HG03575 (cell line): ENCODE data around the gene CLDND1.
A peak's percentile ranks its signal among the peaks of the same experiment; 100 is the strongest.

Source experiments
- ATAC-seq: cut with Tn5 transposase; IDR thresholded peaks from one replicate; pipeline ENCODE4 v1.9.1; 2021; ENCODE audit not compliant: unreplicated experiment, insufficient number of reproducible peaks, low FRiP score; ENCODE audit errors: extremely low read depth

The CLDND1 gene

DNA sequence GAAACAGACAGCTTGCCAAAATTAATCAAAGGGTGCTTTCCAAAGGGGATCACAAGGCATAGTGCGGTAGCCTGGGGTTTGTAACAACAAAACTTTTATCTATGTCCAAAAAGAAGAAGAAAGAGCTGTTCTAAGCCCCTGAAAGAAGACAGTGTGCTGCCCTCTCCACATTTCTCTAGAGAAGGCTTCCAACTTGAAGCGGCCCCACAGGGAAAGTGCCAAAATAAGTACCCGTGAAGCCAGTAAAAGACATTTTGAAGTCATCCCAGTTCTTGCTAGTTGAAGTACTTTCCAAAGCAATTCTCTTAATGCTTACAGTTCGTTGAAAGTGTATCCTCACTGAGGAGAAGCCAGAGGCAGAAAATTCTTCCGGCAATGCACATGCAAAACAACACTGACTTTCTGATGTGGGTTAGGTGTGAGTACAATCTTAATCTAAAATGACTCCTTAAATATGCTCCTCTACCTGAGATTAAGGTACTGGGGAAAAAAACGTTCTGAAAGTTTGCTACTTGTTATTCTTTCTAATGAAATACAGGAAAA is 30.4 kb upstream of the CLDND1 start:
- ATAC-seq = no peak

DNA sequence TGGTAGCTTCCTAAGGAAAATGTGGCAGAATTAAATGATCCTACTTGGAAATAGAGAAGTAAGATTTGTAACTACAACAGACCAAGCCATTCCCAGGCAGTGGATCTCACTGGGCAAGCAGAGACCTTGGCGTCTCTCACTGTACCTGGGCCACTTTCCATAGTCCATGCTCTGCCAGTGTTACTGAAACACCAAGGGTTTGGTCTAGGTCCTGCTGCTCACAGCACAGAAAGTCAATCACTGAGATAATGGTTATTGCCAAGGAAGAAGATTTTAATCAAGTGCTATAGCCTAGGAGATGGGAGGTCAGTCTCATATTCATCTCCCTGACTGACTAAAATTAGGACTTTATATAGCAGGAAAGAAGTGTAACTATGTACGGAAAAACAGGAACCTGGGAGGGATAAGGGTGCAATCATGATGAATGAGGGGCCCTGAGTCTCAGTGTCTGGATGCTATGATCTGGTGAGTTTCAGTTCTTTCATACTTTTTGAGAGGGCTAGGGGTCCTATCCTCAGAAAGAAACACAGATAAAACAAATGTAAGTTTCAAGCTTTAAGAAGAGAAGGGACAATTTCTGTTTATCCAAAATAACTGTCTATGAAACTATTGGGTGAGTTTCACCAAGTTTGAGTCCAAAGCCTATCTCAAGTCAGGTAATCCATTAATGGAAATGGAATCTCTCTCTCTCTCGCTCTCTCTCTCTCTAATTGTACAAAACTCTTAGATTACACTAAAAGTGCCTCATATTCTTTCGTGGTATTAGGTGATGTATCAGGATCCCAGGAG is 29.7 kb upstream of the CLDND1 start:
- no peak for ATAC-seq

DNA sequence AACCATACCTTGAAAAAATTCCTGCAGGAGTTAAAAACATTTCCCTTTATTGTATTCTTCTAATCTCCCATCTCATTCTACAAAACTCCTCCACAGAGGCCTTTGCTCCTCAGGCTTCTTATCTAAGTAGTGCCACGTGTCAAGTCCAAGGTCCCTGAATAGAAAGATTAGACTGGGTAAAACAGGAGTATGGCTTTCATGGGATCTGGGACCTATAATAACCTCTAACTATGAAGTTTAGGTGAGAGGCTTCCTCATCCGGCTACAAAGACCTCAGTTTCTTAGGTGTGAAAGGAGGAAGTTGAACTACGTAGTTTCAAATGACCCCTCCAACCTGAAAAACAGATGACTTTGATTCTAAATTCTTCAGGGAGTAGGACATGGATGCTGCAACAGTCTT is 29.1 kb upstream of the CLDND1 start:
- ATAC-seq = no peak

- ATAC-seq = no peak
Measured at GRCh38 chr3:98551236-98551635, 28.5 kb upstream of the CLDND1 start.

DNA sequence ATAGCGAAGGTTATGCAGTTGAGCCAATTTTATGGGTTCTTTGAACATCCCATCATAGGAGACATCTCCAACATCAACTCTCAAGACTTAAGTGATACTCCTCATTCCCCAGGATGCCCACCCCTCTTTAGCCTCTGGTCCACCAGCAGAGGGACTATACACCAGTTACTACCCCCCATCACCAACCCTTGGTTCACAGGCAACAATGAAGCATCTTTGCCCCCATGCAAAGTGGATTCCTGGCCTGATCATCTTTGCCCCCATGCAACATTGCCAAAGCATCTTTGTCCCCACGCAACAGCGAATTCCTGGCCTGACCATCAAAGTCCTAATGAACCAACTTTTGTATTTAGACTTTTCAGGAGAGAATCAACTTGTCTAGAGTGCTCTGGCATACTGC is 28.1 kb upstream of the CLDND1 start:
- ATAC-seq = no peak

DNA sequence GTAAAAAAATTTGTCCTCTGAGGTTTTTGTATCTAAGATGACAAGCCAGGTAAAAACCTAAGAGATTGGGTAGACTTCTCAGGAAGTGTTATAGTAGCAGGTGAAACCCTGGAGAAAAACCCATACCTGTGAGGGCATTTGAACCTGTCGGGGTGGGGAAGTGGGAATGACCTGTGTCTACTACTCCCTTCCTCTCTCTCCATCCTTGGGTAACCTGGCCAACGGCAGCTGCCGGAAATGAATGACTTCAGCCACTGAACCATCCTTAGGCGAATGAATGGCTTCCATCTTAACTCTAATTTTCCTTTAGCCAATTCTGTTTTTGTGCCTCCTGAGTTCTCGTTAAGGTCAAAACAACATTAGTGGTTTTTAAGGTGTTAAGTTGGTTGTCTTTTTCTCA is 25.8 kb upstream of the CLDND1 start:
- ATAC-seq = no peak

GRCh38 chr3:98545940-98546339 is 23.2 kb upstream of the CLDND1 start:
- no peak for ATAC-seq

DNA sequence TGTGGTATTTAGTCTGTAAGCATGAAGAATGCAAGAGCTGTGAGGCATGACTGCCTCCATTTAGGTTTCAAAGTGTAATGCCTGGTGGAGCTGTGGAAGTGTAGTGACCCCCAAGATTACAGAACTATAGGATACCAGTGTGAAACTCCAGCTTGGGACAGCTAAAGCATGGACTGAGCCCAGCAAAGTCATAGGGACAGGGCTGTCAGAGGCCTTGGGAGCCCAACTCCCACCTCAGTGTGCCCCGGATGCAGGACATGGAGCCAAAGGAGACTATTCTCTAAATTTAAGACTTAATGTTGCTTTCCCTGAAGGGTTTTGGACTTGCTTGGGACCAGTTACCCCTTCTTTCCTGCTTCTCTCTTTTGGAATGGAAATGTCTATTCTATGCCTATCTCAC is 19.9 kb upstream of the CLDND1 start:
- no peak for ATAC-seq

- no peak for ATAC-seq
Measured at GRCh38 chr3:98541695-98542094, 19.0 kb upstream of the CLDND1 start.

DNA sequence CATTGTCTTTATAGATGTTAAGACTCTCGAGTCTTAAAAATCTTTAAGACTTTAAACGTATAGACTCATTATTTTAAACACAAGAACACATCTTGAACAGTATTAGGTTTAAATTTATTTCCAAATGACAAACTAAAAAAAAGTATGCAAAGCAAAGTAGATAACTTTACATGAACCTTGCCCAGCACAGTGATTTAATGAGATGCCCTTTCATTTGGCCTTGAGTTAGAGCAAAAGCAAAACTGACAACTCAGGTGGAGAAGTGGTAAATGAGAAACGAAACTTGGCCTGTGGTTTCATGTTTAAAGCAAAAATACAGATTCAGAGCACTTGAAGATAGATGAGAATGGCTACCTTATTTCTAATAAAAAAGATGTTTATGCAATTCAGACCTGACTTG is 17.6 kb upstream of the CLDND1 start:
- ATAC-seq = peak; percentile 25

DNA sequence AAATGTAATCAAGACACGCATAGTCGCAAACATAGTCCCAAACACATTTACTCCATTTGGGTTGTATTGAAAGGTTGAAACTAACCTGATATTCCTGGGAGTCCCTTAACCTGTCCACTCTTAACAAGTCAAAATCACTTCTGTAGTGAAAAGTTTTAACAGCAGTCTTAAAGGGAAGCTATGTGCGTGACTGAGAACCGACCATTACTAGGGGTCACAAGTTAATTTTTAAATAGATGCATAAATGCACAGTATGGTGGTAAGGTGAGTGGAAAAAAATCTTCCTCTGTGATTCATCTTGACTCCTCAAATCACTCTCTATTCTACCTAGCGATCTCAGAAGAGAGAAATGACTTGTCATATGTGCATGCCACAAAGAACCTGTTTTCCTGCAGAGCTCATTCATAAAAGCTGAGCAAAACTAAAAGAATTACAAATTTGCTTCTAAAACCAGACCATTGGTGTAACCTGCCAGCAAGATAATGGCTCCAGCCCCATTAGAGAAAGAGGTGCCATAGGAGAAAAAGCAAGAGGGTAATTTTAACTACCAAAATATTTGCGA is 13.8 kb upstream of the CLDND1 start:
- ATAC-seq = peak; percentile 66

- no peak for ATAC-seq
Measured at GRCh38 chr3:98534734-98535133, 12.0 kb upstream of the CLDND1 start.

GRCh38 chr3:98534168-98534567 is 11.5 kb upstream of the CLDND1 start:
- no peak for ATAC-seq

- ATAC-seq = no peak
Measured at GRCh38 chr3:98532709-98533571, 10.2 kb upstream of the CLDND1 start.

DNA sequence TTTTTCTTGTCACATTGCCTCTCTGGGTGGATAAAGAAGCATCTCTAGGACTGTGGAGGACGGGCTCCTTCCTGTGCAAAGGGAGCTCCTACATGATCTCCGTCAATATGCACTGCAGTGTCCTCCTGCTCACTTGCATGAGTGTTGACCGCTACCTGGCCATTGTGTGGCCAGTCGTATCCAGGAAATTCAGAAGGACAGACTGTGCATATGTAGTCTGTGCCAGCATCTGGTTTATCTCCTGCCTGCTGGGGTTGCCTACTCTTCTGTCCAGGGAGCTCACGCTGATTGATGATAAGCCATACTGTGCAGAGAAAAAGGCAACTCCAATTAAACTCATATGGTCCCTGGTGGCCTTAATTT is 9.6 kb upstream of the CLDND1 start:
- no peak for ATAC-seq

GRCh38 chr3:98531622-98532274 is 9.0 kb upstream of the CLDND1 start, which contains the start of gene GPR15:
Gene GPR15, plus strand, starts transcription at chr3:98531978. Its CDS starts 56 bp downstream, at chr3:98532034.
- no peak for ATAC-seq

DNA sequence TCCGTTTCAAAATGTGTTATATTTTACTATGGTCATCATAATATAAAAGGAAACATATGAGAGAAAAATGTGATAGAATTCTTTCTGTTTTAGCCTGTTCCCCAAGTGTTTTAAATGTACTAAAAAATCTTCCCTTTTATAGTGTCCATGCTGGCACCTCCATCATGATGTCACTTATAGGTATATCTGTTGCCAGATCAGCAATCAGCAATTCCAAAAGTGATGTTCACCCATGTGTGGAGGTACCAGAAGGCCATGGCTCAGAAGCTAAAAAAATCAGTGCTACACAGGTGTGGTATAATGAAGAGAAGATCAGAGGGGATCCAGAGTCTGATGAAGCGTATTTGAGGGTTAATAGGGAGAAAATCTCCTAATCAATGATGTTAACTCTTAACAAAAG is 8.0 kb upstream of the CLDND1 start:
- ATAC-seq = no peak

DNA sequence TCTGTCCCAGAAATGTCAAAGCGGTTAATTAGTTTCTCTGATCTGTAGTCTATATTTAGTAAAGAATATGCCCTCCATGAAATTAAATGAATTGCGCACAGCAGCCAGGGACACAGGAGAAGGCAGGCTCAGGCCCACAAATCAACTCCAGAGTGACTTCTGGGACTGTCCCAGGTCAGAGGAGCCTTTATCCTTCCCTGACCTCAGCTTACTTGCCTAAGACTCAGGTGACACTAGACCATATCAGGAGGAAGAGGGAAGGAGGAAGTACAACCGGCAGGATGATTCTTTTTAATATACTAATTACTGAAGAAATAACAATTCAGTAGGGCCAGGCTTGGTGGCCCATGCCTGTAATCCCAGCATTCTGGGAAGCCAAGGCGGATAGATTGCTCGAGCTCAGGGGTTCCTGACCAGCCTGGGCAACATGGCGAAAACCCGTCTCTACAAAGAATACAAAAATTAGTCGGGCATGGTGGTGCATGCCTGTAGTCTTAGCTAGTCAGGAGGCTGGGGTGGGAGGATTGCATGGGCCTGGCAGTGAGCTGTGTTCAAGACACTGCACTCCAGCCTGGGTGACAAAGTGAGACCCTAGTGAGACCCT is 7.3 kb upstream of the CLDND1 start:
- no peak for ATAC-seq
